ENCODE measurements around the gene CNST. TPM values are rescaled to one million over a fixed set of nuclear protein-coding genes. Genes with fewer than 3 reads are reported as not detected.

CNST gene
- total and polyA plus RNA-seq, 2 of the 13 experiments (the other 11 are each of a cell fraction or from before 2014, with no cell fraction given) = 6.3 to 12.4 TPM

DNA sequence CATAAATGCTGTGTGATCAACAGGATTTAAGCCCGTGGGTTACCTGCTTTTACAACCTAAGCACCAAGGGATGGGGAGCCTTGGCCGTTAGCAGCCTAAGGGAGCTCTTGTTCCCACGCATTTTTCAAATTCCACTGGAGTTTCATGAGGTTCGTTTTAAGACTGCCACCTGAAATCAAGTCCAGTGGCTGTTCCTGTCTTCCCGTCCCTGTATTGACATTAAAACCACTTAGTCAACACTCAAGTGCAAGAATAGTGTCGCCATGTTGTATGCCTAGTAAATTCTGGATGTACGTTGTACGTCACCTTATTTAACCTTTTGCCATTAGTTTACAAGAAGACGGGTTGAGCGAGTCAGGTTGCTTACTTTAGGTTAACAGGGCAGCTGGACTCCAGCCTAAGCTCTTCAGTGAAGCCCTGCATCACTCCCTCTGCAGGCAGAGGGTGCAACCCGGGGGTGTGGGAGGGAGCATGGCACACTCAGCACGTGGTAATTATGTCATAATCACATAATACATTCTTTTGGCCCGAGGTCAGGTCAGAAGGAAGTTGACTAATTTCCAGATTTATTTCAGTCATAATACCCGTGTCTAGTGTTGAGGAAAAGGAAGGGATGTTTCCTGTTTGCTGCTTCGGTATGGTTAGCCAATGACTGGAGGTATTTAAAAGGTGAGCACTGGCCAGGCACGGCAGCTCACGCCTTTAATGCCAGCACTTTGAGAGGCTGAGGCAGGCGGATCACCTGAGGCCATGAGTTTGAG lies 42.5 kb downstream of the CNST start (continued):
- no peak for TF ChIP-seq PCBP2 (optimal IDR thresholded peaks at IDR 0.05; ENCODE audit: low read depth, low read length, poor library complexity, severe bottlenecking)
- no peak for TF ChIP-seq ZBTB8A (CRISPR knock-in tag; IDR thresholded peaks at IDR 0.05; ENCODE audit: borderline replicate concordance, low read depth)
- no peak for TF ChIP-seq ZNF142 (CRISPR knock-in tag; IDR thresholded peaks at IDR 0.05)
- TF ChIP-seq NFIC (IDR thresholded peaks at IDR 0.05; ENCODE audit: low read length) = no peak
- no peak for TF ChIP-seq JARID2 (CRISPR knock-in tag; IDR thresholded peaks at IDR 0.05; ENCODE audit: insufficient replicate concordance)
- TF ChIP-seq ZNF607 (CRISPR knock-in tag; IDR thresholded peaks at IDR 0.05; ENCODE audit: borderline replicate concordance) = no peak
- no peak for TF ChIP-seq IKZF1 (IDR thresholded peaks at IDR 0.05)
- peak in 1 of 2 experiments; percentile 83; a peak in 2 of 4 replicates for TF ChIP-seq NR2F1 (CRISPR knock-in tag; IDR thresholded peaks at IDR 0.05)
- TF ChIP-seq RELA (CRISPR knock-in tag; IDR thresholded peaks at IDR 0.05) = no peak
- no peak for TF ChIP-seq MTERF4 (CRISPR knock-in tag; IDR thresholded peaks at IDR 0.05)
- no peak for TF ChIP-seq FOXO4 (CRISPR knock-in tag; conservative IDR thresholded peaks at IDR 0.05)
- TF ChIP-seq SALL1 (CRISPR knock-in tag; IDR thresholded peaks at IDR 0.05) = peak; percentile 67
- no peak for TF ChIP-seq ZNF674 (CRISPR knock-in tag; IDR thresholded peaks at IDR 0.05; ENCODE audit: low read depth)
- TF ChIP-seq, protein P1, sequence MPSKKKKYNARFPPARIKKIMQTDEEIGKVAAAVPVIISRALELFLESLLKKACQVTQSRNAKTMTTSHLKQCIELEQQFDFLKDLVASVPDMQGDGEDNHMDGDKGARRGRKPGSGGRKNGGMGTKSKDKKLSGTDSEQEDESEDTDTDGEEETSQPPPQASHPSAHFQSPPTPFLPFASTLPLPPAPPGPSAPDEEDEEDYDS (CRISPR knock-in tag; IDR thresholded peaks at IDR 0.05) = no peak
- TF ChIP-seq NBN (conservative IDR thresholded peaks at IDR 0.05) = no peak
- TF ChIP-seq, protein P2, sequence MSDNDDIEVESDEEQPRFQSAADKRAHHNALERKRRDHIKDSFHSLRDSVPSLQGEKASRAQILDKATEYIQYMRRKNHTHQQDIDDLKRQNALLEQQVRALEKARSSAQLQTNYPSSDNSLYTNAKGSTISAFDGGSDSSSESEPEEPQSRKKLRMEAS (IDR thresholded peaks at IDR 0.05) = peak; percentile 74
- TF ChIP-seq ZNF451 (CRISPR knock-in tag; IDR thresholded peaks at IDR 0.05) = no peak
- TF ChIP-seq, protein P3, sequence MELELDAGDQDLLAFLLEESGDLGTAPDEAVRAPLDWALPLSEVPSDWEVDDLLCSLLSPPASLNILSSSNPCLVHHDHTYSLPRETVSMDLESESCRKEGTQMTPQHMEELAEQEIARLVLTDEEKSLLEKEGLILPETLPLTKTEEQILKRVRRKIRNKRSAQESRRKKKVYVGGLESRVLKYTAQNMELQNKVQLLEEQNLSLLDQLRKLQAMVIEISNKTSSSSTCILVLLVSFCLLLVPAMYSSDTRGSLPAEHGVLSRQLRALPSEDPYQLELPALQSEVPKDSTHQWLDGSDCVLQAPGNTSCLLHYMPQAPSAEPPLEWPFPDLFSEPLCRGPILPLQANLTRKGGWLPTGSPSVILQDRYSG (CRISPR knock-in tag; IDR thresholded peaks at IDR 0.05) = no peak
- TF ChIP-seq BHLHE40 (IDR thresholded peaks at IDR 0.05; ENCODE audit: low read length) = peak; percentile 84

Data from HepG2 (cell line).